AG04450 (cell line): ENCODE measurements around the gene ADCY3. TPM values are rescaled to one million over a fixed set of nuclear protein-coding genes. Genes with fewer than 3 reads are reported as not detected.
A peak's percentile ranks its signal among the peaks of the same experiment; 100 is the strongest.

Source experiments
- CTCF ChIA-PET: fragments of 300-600, 350-600 bp; formaldehyde crosslinking; extraction: SDS; loops from one replicate; lab custom pipeline; 2022; ENCODE audit warnings: antibody characterized with exemption, inconsistent platforms; lab: Charles Lee
- POLR2A ChIA-PET: fragments of 350-600 bp; formaldehyde crosslinking; extraction: SDS; loops from one replicate; lab custom pipeline; 2021; ENCODE audit warnings: antibody characterized with exemption, inconsistent platforms; lab: Yijun Ruan, JAX
- DNase-seq: peaks from one replicate; pipeline ENCODE4 v3.0.0-alpha.2; 2011; ENCODE audit warnings: low read depth, low spot score
- H3K27ac ChIP-seq: one replicate; pipeline ENCODE4 v1.5.1; 2012; ENCODE audit warnings: low read depth, low read length, control low read depth
- H3K27me3 ChIP-seq: one replicate; pipeline ENCODE4 v1.6.0; 2012; ENCODE audit warnings: low read length; ENCODE audit not compliant: control insufficient read depth, insufficient read depth
- H3K4me3 ChIP-seq: 2 replicates; pipeline ENCODE4 v1.5.1; 2011; ENCODE audit warnings: mild to moderate bottlenecking, low read depth, low read length, control low read depth
- H3K9me3 ChIP-seq: 2 replicates; pipeline ENCODE4 v1.5.1; 2012; ENCODE audit warnings: low read length; ENCODE audit not compliant: control insufficient read depth, insufficient read depth
- CTCF ChIP-seq: IDR thresholded peaks from 2 replicates; pipeline ENCODE4 v1.5.1; 2011; ENCODE audit warnings: low read depth, low read length, control low read depth, inconsistent platforms
- polyA plus RNA-seq: library from polyadenylated mRNA; depleted of rRNA; stranded (reverse); fragments of >200 nt; gene quantifications from 2 replicates; pipeline ENCODE4 v1.2.3, GENCODE V29; 2011

The ADCY3 gene
- polyA plus RNA-seq, 1 experiment, result 29.6 TPM

GRCh38 chr2:24855022-24855622, 64.9 kb downstream of the ADCY3 start:
- ChIA-PET POLR2A (no interaction called here), CTCF (interaction anchor here (0.6 kb wide), 1 partner anchor 29 kb away, joined by 3 read pairs; no protein-coding TSS in a partner anchor)
- no peak overlapping the region for H3K4me3 ChIP-seq
- H3K27ac ChIP-seq, result peak overlapping the region; percentile 47
- no peaks in the 10 kb centered on the region; the same call in 1 of the 2 replicates for H3K9me3 ChIP-seq
- no peaks in the 10 kb centered on the region for H3K27me3 ChIP-seq
- no peak for DNase-seq
- TF ChIP-seq CTCF, result no peak

- CTCF ChIA-PET, result interaction anchor here (1.5 kb wide), 1 partner anchor 26 kb away, joined by 3 read pairs; no protein-coding TSS in a partner anchor
- no peaks in the 10 kb centered on the region for H3K27me3 ChIP-seq
- DNase-seq, result no peak
- TF ChIP-seq CTCF, result no peak
- POLR2A ChIA-PET, result no interaction called here
- H3K9me3 ChIP-seq, result peaks cover under 1% of the 10 kb centered on the region; the same call in 1 of the 2 replicates
- no peak overlapping the region for H3K27ac ChIP-seq
- H3K4me3 ChIP-seq, result no peak overlapping the region
These were observed 66.0 kb downstream of the ADCY3 start for GRCh38 chr2:24853996-24854395.

GRCh38 chr2:24853046-24853445, 67.0 kb downstream of the ADCY3 start:
- H3K27ac ChIP-seq, result no peak overlapping the region
- POLR2A ChIA-PET, result interaction anchor here (0.7 kb wide), 1 partner anchor 458 kb away, joined by 4 read pairs; no protein-coding TSS in a partner anchor
- DNase-seq, result no peak
- H3K27me3 ChIP-seq, result no peaks in the 10 kb centered on the region
- CTCF ChIA-PET, result interaction anchor here (1.5 kb wide), 1 partner anchor 25 kb away, joined by 3 read pairs; no protein-coding TSS in a partner anchor
- TF ChIP-seq CTCF, result no peak
- H3K4me3 ChIP-seq, result no peak overlapping the region
- peaks cover 8% of the 10 kb centered on the region for H3K9me3 ChIP-seq

- TF ChIP-seq CTCF, result no peak
- CTCF ChIA-PET, result interaction anchor here (1.5 kb wide), 1 partner anchor 25 kb away, joined by 3 read pairs; no protein-coding TSS in a partner anchor
- H3K4me3 ChIP-seq, result no peak overlapping the region
- H3K27ac ChIP-seq, result no peak overlapping the region
- DNase-seq, result no peak
- H3K9me3 ChIP-seq, result peaks cover 13% of the 10 kb centered on the region
- POLR2A ChIA-PET, result no interaction called here
- H3K27me3 ChIP-seq, result no peaks in the 10 kb centered on the region
These were observed 67.5 kb downstream of the ADCY3 start for GRCh38 chr2:24852431-24853020.

GRCh38 chr2:24852026-24852425, 68.0 kb downstream of the ADCY3 start:
- no peak for DNase-seq
- Histone ChIP-seq H3K9me3 (peaks cover 13% of the 10 kb centered on the region), H3K27me3 (no peaks in the 10 kb centered on the region), H3K27ac (no peak overlapping the region), H3K4me3 (no peak overlapping the region)
- no peak for TF ChIP-seq CTCF
- ChIA-PET POLR2A (no interaction called here), CTCF (no interaction called here)
